OCI-LY7 (cell line): ENCODE data around the gene MIPEP.

Experiments
- EZH2phosphoT487 ChIP-seq: fragments of 200-600 bp; sonication (generic); IDR thresholded peaks from 2 replicates; pipeline ENCODE4 v1.6.1; 2018; ENCODE audit warnings: low read depth, borderline replicate concordance, mild to moderate bottlenecking, mixed run types, antibody characterized with exemption, low read length, moderate library complexity, mixed read lengths
- TF ChIP-seq, protein P1 (sequence below): fragments of 200-600 bp; sonication (generic); conservative IDR thresholded peaks from 2 replicates; pipeline ENCODE4 v1.5.1; 2014; ENCODE audit warnings: mild to moderate bottlenecking, antibody characterized with exemption, low read length, moderate library complexity, mixed read lengths

DNA sequence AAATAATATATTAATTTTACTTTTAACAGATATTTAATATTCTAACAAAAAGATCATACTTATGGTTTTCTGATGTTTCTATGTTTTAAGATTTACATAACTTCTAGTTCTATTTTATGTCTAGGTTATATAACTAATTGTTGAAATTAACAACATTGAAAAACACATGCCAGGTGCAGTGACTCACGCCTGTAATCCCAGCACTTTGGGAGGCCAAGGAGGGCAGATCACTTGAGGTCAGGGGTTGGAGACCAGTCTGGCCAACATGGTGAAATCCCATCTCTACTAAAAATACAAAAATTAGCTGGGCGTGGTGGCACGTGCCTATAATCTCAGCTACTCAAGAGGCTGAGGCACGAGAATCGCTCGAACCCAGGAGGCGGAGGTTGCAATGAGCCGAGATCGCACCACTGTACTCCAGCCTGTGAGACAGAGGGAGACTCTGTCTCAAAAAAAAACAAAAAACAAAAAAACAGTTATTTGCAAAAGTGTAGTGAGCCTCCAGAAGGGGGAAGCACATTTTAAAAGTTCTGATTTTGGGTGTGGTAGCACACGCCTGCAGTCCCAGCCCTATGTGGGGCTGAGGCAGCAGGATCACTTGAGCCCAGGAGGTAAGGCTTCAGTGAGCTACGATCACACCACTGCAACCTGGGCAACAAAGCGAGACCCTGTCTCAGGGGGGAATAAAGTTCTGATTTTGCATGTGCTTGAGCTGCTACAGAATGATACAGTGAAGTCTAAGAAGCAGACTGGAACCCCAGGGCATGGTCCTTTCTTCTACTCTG is 18.7 kb downstream of the MIPEP start:
- TF ChIP-seq, protein P1, sequence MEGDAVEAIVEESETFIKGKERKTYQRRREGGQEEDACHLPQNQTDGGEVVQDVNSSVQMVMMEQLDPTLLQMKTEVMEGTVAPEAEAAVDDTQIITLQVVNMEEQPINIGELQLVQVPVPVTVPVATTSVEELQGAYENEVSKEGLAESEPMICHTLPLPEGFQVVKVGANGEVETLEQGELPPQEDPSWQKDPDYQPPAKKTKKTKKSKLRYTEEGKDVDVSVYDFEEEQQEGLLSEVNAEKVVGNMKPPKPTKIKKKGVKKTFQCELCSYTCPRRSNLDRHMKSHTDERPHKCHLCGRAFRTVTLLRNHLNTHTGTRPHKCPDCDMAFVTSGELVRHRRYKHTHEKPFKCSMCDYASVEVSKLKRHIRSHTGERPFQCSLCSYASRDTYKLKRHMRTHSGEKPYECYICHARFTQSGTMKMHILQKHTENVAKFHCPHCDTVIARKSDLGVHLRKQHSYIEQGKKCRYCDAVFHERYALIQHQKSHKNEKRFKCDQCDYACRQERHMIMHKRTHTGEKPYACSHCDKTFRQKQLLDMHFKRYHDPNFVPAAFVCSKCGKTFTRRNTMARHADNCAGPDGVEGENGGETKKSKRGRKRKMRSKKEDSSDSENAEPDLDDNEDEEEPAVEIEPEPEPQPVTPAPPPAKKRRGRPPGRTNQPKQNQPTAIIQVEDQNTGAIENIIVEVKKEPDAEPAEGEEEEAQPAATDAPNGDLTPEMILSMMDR = no peak
- no peak for TF ChIP-seq EZH2phosphoT487
